Endometrial microvascular endothelial cells (primary cell): ENCODE results near the gene NRF1. TPM values are rescaled to one million over a fixed set of nuclear protein-coding genes. Genes with fewer than 3 reads are reported as not detected.

ENCODE experiments used
- in situ Hi-C: cut with HindIII; loops from 2 replicates; pipeline ENCODE4 v1.10.0; 2017; ENCODE audit warnings: low sequenced_read_pairs, low pct_unique_long_range_greater_than_20kb; ENCODE audit errors: inconsistent ontology term
- total RNA-seq: library from RNA; depleted of rRNA; stranded (reverse); fragments of >200 nt; gene quantifications from one replicate; pipeline ENCODE4 v1.2.3, GENCODE V29; 2015; ENCODE audit errors: inconsistent ontology term

NRF1 gene
- total RNA-seq, 1 donor from 2014 or later, result 8.4 TPM

DNA sequence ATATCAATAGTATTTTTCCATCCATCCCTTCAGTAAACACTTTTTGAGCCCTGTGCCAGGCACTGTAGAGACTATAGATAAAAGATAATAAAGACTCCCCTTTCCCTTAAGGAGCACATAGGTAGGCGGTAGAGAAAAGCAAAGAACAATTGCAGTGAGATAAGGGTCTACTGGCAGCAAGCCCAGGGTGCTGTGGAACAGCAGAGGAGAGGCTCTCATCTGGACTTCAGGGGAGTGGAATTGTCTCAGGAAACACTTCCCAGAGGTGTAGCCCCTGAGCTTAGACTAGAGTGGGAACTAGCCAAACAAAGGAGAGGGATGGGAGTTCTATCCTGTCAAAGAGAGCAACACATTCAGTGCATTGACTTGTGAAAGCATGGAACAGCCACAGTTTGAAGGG lies 102.0 kb downstream of the NRF1 start:
- in situ Hi-C loops, result no loop called here

DNA sequence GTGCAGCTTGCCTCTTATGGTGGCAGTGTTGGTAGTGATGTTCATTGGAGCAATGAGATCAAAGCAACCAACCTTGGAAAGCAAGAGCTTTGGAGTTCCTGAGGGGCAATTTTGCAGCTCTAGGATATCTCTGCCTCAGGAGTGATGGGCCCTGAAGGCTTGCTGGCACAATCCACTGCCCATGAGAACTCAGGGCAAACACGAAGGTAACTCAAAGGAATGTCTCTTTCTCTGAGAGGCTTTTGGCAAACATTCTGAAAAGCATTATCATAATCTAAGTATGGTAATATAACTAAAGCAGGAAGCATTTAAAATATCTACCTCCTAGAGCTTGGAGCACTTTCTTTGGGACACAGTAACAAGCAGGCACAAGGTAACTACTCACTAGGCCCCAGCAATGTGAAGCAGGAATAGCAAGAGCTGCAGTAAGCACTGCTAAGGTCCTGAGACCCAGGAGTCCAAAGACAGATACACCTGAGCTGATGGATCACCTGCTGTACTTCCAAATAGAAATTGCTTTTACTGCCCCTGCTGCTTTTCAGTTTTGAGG lies 103.1 kb downstream of the NRF1 start:
- in situ Hi-C loops, result no loop called here

DNA sequence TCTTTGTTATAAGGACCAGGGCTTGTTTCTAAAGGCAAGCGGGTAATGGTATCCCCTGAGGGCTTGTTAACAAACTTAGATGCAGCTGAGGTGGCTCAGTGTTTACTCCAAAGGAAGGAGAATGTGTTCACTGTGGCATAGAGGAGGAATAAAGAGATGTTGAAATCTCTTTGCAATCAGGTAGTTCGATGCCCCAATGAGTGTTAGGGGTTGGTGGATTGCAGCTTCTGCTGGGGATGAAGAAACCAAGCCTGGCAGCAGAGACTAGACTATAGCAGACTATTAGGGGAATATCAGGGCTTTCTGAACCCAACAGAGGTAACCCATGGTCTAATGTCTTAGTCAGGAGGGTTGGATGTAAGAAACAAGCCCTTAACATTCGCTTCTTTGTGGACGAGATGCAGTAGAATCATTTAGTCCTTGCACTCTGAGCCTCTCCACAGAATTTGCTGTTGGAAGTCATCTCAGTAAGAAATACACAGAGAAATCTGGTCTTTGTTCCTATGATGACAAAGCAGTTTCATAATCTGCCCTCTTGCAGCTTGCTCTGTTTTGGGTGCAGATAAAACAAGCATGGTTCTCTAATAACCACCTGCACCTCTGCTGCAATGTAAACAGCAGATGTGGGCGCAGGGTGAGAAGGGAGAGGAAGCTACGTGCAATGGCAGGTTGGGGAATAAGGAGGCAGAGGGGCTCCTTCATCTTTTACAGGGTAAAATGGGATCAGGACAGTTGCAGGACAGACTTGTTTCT lies 108.6 kb downstream of the NRF1 start:
- in situ Hi-C loops, result no loop called here

DNA sequence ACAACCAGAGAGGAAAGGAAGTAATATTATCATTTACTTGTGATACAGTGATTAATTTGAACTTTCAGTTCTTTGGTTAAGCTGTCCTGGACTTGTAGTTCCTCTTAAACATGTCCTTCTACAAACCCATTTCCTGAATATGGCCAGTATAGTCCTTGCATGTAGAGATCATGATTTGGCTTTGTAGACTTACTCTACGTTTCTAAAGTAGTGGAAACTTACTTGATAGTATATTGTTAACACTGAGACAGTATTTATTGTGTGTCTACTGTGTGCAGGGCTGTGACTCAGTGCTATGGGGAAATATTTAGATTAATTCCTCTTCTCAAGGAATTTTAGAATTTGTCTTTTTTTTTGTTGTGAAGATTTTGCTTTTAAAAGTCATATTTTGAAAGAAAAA lies 109.5 kb downstream of the NRF1 start:
- in situ Hi-C loops, result no loop called here

DNA sequence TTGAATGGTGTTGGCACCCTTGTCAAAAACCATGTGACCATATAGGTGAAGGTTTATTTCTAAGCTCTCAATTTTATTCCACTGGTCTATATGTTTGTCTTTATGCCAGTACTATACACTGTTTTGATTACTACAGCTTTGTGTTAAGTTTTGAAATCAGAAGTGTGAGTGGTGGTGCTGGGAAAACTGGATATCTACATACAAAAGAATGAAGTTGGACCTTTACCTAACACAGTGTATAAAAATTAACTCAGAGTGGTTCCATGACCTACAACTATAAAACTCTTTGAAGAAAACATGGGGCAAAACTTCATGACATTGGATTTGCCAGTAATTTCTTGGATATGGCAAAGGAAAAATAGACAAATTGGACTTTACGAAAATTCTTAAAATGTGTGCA lies 112.2 kb downstream of the NRF1 start:
- in situ Hi-C loops, result no loop called here

DNA sequence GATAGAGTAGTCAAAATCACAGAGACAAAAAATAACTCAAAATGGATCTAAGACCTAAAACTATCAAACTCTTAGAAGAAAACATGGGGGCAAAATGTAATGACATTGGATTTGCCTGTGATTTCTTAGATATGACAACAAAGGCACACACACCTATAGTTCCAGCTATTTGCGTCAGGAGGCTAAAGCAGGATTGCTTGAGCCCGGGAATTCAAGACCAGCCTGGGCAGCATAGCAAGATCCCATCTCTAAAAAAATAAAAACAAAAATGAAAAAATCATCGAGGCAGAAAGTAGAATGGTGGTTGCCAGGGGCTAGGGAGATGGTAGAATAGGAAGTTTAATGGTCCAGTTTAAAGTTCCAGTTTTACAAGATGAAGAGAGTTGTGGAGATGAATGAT lies 113.3 kb downstream of the NRF1 start:
- in situ Hi-C loops, result no loop called here

DNA sequence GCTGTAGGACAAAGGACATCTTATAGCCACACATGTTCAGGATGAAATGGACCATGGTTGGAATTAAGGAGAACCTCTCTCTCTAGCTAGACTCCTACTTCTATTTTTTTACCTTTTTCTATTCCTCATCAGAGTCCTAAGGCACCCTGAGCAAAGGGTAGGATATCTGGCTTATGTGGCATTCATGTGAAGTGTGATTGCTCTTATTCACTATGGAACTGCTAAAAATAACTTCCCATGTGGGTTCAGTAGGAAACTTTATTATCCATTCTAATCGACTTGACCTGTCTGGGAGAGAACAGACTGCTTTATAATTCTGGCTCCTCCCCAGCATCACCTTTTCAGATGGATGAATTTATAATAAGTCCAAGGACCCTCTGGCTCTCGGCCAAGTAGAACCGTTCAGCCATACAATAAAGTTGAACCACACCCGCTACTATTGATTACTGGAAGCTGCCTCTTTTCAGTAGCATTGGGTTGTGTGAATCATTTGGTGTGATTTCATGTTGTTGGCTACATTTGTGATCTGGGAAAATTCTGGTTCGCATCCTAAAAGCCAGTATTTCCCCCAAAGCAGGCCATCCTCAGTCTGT lies 117.5 kb downstream of the NRF1 start:
- in situ Hi-C loops, result no loop called here

DNA sequence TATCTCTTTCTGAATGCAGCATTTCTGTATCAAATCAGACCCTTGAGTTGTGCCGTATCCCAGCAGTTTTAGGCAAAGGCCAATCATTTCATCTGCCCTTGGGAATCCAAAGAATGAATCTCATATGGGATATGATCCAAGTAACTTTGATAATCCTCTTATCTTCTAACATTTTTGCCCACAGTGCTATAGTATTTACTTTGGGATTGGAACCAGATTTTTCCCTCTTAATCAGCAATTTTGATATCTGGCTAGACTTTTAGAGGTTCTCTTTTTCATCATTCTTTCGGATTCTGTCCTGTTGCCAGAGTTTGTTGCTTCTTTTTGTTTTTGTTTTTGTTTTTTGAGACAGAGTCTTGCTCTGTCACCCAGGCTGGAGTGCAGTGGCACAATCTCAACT lies 118.0 kb downstream of the NRF1 start:
- in situ Hi-C loops, result no loop called here

DNA sequence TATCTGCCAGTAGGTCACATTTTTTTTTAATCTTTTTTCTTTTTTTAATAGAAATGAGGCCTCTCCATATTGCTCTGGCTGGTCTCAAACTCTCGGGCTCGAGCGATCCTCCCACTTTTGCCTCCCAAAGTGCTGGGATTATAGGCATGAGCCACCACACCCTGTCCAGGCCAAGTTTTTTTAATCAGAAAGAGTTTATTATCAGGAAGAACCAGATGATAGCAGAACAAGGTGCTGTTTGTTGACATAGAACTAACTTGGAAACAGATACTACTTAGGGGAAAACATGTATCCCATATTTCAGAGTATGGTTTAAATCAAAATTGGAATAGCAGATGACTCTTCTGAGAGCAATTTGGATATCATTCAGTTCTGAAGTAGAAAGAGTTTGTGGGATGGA lies 118.6 kb downstream of the NRF1 start:
- in situ Hi-C loops, result no loop called here

DNA sequence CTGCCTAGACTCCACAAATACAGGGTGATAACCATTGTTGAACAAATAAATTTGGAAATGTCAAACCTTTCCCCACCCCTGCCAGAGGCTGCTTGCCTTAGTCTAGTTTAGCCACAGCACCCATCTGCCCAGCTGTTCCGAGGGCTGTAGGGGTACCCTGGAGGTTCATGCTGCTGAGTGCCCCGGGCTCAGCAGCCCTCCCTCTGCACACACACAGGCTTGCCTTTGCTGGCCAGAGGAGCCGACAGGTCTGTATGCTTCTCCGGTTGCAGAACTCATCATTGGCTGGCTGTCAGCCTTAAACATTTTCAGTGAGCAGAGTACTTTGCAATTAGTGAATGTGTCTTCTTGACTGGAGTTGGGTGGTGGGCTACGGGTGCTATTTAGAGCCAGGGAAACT lies 122.9 kb downstream of the NRF1 start:
- in situ Hi-C loops, result no loop called here

DNA sequence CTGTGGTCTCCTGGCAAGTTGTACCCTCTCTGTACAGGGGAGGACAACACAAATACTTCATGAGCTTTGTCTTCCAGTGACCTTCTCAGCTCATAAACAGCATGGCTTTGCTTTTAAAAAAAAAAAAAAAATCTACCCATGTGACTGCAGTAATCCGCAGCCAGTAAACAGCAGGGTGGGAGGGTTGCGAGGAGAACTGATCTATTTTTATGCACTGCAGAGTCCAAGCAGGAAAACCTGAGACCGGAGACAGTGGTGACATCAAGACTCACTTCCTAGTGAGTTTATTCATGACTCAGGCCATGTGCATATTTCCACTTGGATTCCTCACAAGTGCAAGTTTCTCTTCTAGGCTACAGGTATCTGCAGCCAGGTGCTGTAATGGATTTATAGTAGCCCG lies 127.9 kb downstream of the NRF1 start:
- in situ Hi-C loops, result no loop called here

DNA sequence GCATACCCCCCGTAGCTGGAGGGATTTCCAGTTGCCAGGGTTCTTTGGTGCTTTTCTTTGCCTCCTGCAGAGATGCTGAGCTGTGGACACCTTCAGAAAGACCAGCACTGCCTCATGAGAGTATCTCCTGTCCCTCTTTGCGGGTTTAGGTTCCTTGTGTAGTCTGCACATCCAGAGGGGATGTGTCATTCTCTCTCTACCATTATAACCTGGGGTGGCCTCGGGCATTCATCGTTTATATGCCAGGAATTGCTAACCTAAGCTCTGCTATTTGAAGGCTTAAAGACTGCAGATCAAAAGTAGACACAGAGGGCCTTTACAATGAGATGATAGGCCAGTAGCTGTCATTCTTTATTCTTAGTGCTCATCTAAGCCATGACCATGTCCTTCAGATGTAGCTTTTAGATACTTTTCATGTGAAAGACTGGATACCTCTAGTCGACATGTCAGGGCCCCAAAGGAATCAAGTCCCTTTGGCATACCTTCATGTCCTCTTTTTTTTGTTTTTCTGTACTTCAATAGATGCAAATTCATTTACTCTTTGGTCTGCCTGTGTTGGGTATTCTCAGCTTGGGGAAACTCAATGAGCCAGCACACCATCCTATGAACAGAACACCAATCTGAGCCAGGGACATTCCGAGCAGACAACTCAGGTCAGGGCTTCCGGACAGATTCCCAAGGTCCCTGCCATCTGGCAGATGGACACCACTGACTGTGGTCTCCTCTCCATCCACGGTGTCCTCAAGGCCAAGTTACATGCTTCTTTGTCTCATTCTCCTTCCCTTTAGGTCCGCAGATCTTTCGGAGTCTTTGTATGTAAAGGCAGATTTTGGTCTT lies 129.3 kb downstream of the NRF1 start:
- in situ Hi-C loops, result no loop called here

DNA sequence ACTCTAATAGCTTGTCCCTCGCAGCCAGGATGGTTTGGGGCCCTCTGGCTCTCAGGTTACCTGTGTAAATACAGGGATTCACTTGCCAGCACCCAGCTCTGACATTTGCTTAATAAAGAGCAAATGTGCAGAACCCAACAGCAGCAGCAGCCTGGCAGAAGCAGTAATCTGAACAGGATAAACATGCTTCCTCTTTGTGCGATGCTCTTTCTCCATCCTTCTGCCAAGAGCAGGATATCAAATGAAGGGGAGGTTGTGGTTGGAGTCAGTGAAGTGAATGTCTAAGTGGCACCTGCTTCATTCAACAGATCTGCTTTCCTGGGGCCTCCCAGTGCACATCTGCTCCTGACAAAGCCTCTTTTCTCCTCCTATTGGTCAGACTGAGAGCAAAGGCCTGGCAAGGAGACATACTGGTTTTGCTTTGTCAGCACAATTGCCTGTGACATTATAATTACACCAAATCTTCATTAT lies 130.3 kb downstream of the NRF1 start:
- in situ Hi-C loops, result no loop called here

DNA sequence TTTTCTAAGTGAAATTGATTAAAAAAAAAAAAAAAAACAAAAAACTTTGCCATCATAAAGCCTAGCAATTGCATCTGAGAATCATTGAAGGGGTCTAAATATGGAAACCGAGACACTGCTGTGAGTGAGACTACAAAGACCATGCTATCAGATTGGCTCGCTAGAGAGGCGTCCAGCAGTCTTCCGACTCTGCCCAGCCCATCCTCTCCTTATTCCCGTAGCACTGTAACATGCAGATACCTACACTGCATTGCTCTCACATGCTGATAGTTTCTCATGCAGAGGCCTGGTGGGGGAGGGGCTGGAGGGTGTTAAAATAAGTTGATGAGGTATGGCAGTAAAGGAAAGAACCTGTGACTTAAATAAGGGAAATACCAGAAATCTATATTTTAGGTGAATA lies 130.7 kb downstream of the NRF1 start:
- in situ Hi-C loops, result no loop called here

DNA sequence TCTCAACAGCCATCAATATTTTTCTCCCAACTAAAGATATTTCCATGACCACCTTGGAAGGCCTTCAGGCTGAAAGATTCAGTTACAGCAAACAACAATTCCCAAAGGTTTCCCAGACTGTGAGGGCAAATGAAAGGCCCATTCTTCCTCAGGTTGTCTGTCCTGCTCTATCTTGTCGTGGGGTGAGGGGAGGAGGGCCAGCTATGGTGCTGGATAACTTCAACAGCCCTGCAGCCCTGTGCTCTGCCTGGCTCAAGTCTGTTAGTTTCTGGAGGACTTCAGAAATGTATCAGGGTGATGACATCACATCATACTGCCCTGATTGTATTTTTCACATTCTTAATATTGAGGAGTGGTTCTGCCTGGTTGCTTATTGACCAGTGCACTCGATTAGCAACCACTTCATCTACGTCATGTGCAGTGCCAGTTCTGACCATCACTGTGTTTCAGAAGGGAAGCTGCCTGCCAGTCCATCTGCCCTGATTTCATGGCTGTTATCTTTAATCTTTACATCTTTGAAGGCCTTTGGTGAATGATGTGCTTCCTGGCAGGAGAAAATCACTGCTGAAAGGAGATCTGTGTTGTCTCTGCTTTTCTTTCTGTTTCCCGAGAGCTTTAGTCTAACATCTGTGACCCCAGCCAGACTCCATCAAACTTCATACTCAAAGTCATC lies 135.5 kb downstream of the NRF1 start:
- in situ Hi-C loops, result no loop called here

DNA sequence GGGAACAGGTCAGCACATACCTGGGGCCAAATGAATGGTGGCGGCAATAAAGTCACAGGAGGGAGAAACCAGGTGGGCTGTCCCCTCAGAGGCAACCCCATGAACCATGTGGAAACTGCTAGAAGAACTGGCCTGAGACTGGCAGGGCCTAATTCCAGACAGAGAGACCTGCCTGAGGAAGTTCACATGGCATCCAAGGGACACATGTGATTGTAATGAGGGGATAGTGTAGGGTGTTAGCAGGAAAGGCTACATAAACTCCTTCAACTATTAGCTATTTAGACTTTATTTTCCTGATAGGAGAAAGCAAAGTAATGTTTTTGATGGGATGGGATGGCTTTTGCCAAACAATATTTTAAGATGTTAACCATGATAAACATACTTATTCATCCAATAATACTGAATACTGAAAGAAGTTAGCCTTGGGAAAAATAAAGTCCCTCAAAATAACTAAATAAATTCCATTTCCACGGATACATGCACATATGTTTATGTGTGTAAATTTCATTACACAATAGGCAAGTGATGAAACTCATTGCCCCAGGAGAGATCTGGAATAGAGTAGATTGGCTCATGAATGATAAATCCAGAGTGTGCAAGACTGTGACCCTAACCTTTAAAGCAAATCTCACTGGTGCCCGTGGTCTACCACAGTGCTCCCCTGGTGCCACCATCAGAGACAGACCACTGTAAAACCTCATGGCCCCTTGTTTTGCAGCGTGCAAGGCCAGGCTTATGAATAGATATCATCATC lies 137.0 kb downstream of the NRF1 start:
- in situ Hi-C loops, result no loop called here

DNA sequence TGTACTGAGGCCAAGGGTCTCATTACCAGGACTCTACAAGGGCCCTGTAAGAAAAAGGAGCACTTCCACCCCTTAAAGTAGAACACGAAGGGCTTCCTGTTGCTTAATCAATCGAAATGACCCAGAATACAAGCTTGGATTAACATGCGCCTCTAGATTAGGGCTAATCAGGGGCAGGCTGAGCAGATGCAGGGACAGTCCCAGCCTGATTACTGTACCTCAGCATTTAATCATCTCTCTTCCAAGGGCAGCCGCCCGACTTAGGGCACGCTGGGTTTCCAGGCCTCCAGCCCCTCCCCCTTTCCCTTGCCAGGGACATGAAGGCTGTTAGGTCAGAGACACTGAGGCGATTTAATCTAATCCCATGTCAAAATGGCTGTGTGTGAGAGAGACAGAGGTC lies 138.6 kb downstream of the NRF1 start:
- in situ Hi-C loops, result no loop called here

DNA sequence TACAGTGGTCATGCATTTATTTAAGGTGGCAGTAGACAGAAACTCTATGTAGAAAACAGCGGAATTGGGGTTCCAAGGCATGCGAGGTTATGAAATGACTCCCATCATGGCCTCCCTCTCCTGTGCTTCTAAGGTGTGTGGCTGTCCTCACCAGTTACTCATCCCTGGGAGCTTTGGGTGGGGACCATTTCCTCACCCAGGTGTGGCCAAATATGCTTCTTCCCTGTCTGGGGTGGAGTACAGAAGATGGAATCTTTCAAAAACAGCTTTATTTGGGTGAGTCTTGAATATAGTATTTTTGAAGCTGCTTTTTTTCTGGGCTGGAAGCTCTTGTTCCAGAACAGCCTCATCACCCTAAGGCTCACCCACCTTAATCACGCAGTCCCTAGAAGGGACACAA lies 139.0 kb downstream of the NRF1 start:
- in situ Hi-C loops, result no loop called here
